Measurements from ENCODE around the gene SPATA24. TPM values are rescaled to one million over a fixed set of nuclear protein-coding genes. Genes with fewer than 3 reads are reported as not detected.
A peak's percentile ranks its signal among the peaks of the same experiment; 100 is the strongest.

The SPATA24 gene
- polyA plus RNA-seq, 3 donors: 1.6 to 3.5 (median 3.2) TPM

GRCh38 chr5:139403418-139403786 is 487 bp downstream of the SPATA24 start:
- H3K4me2 ChIP-seq (replicated peaks; ENCODE audit: extremely low read depth, low read length, poor library complexity, severe bottlenecking): peak overlapping the region; percentile 84
- no peaks in the 10 kb centered on the region for H3K9me3 ChIP-seq (replicated peaks in 1 of 2; ENCODE audit: control insufficient read depth in 1 of 2, insufficient read depth in 1 of 2, low read length in 2 of 2)
- Mint-ChIP-seq H3K27ac (peak overlapping the region; percentile 99 to 100 (median 100)), H3K4me1 (peaks cover 23% of the 10 kb centered on the region), H3K4me3 (peak overlapping the region; percentile 99), H3K9me3 (peaks cover 0 to 1% (median 0%) of the 10 kb centered on the region in 7 donors), H3K36me3 (no peaks in the 10 kb centered on the region), H3K27me3 (ENCODE audit: low read depth in 3 of 3) (peaks cover 0 to 4% (median 0%) of the 10 kb centered on the region in 3 donors)
- peak overlapping the region; percentile 44 to 84 (median 64) for H3K4me3 ChIP-seq (replicated peaks in 1 of 3; ENCODE audit: low read depth in 2 of 3, low read length in 3 of 3)
- no peaks in the 10 kb centered on the region for H4K20me1 ChIP-seq (ENCODE audit: insufficient read depth, low read length)
- intact Hi-C loops (cut with micrococcal nuclease): no loop called here
- peak overlapping the region; percentile 88 to 93 for H3K27ac ChIP-seq (ENCODE audit: low read depth in 1 of 2, low read length in 2 of 2)
- DNase-seq: no peak
- no peak for TF ChIP-seq CTCF (IDR thresholded peaks at IDR 0.05)
- H2AFZ ChIP-seq (ENCODE audit: insufficient read depth, low read depth, low read length, poor library complexity, severe bottlenecking): peak overlapping the region; percentile 77
- WGBS (ENCODE audit: insufficient coverage): 28% methylated on average over 6 of the region's 7 CpGs
- peak overlapping the region; percentile 60 for H3K9ac ChIP-seq (ENCODE audit: insufficient read depth, low read length, poor library complexity, severe bottlenecking)
- no peaks in the 10 kb centered on the region for H3K27me3 ChIP-seq (ENCODE audit: control insufficient read depth in 2 of 2, insufficient read depth in 2 of 2, low read length in 2 of 2)
- H3K79me2 ChIP-seq (ENCODE audit: insufficient read depth, low read length): no peaks in the 10 kb centered on the region
- peaks cover 12 to 15% of the 10 kb centered on the region in 2 donors for H3K4me1 ChIP-seq (ENCODE audit: control insufficient read depth in 1 of 2, insufficient read depth in 2 of 2, low read length in 2 of 2)
- H3K36me3 ChIP-seq (replicated peaks in 1 of 2; ENCODE audit: control insufficient read depth in 1 of 2, insufficient read depth in 2 of 2, low read length in 2 of 2): no peaks in the 10 kb centered on the region

GRCh38 chr5:139402561-139403158 is 1.2 kb downstream of the SPATA24 start:
- intact Hi-C loops (cut with micrococcal nuclease): no loop called here
- DNase-seq: peak in 2 of 3 donors; percentile 28 to 36
- Mint-ChIP-seq H3K27ac (peak overlapping the region in 6 of 7 donors; percentile 74 to 100 (median 99)), H3K36me3 (no peaks in the 10 kb centered on the region), H3K9me3 (peaks cover 0 to 2% (median 0%) of the 10 kb centered on the region in 7 donors), H3K4me1 (peaks cover 24% of the 10 kb centered on the region), H3K4me3 (peak overlapping the region; percentile 51 to 99), H3K27me3 (ENCODE audit: low read depth in 3 of 3) (peaks cover 0 to 2% (median 0%) of the 10 kb centered on the region in 3 donors)
- H3K79me2 ChIP-seq (ENCODE audit: insufficient read depth, low read length): no peaks in the 10 kb centered on the region
- H3K27ac ChIP-seq (ENCODE audit: low read depth in 1 of 2, low read length in 2 of 2): no peak overlapping the region
- no peak overlapping the region for H3K9ac ChIP-seq (ENCODE audit: insufficient read depth, low read length, poor library complexity, severe bottlenecking)
- H3K4me3 ChIP-seq (replicated peaks in 1 of 3; ENCODE audit: low read depth in 2 of 3, low read length in 3 of 3): peak overlapping the region in 1 of 3 experiments; percentile 84
- peaks cover 12 to 15% of the 10 kb centered on the region in 2 donors for H3K4me1 ChIP-seq (ENCODE audit: control insufficient read depth in 1 of 2, insufficient read depth in 2 of 2, low read length in 2 of 2)
- no peaks in the 10 kb centered on the region for H4K20me1 ChIP-seq (ENCODE audit: insufficient read depth, low read length)
- H2AFZ ChIP-seq (ENCODE audit: insufficient read depth, low read depth, low read length, poor library complexity, severe bottlenecking): no peak overlapping the region
- WGBS (ENCODE audit: insufficient coverage): 65% methylated on average over 3 of the region's 7 CpGs
- H3K36me3 ChIP-seq (replicated peaks in 1 of 2; ENCODE audit: control insufficient read depth in 1 of 2, insufficient read depth in 2 of 2, low read length in 2 of 2): no peaks in the 10 kb centered on the region
- H3K27me3 ChIP-seq (ENCODE audit: control insufficient read depth in 2 of 2, insufficient read depth in 2 of 2, low read length in 2 of 2): no peaks in the 10 kb centered on the region
- no peaks in the 10 kb centered on the region for H3K9me3 ChIP-seq (replicated peaks in 1 of 2; ENCODE audit: control insufficient read depth in 1 of 2, insufficient read depth in 1 of 2, low read length in 2 of 2)
- H3K4me2 ChIP-seq (replicated peaks; ENCODE audit: extremely low read depth, low read length, poor library complexity, severe bottlenecking): peak overlapping the region; percentile 84
- peak; percentile 47 for TF ChIP-seq CTCF (IDR thresholded peaks at IDR 0.05)

All from CD14-positive monocyte (primary cell).